HG02623 (cell line): ENCODE data around the gene DDX39B.
"Not testable (repeated sequence)": the region's sequence is repeated elsewhere in the genome, so short reads cannot be mapped to it uniquely, and the experiment has no call there.

Source experiments
- ATAC-seq: cut with Tn5 transposase; IDR thresholded peaks from one replicate; pipeline ENCODE4 v1.9.1; 2021; ENCODE audit warnings: moderate library complexity; ENCODE audit not compliant: unreplicated experiment

Gene DDX39B

GRCh38 chr6:31575952-31576685 is 34.3 kb upstream of the DDX39B start:
- ATAC-seq = no peak

- ATAC-seq = no peak
These were observed 33.6 kb upstream of the DDX39B start, which contains the start of gene TNF for GRCh38 chr6:31575335-31575901. TSS of gene TNF (plus strand) at chr6:31575565. CDS start at chr6:31575742, 177 bp downstream.

- no peak for ATAC-seq
These were observed 32.6 kb upstream of the DDX39B start for GRCh38 chr6:31574106-31575061.

GRCh38 chr6:31573239-31574105 is 31.7 kb upstream of the DDX39B start:
- no peak for ATAC-seq

- ATAC-seq = peak; percentile 37
These were observed 30.5 kb upstream of the DDX39B start, which contains the start of gene LTA for GRCh38 chr6:31572041-31572911. TSS of gene LTA (plus strand) at chr6:31572289. CDS start at chr6:31572743, 454 bp downstream.

- no peak for ATAC-seq
These were observed 28.2 kb upstream of the DDX39B start for GRCh38 chr6:31569861-31570536.

GRCh38 chr6:31568537-31568961 is 26.7 kb upstream of the DDX39B start:
- ATAC-seq = peak; percentile 48

GRCh38 chr6:31567531-31568370 is 25.9 kb upstream of the DDX39B start:
- ATAC-seq = no peak

- no peak for ATAC-seq
These were observed 18.9 kb upstream of the DDX39B start for GRCh38 chr6:31560697-31561058.

- peak; percentile 62 for ATAC-seq
These were observed 18.3 kb upstream of the DDX39B start for GRCh38 chr6:31559958-31560696.

- no peak for ATAC-seq
These were observed 17.8 kb upstream of the DDX39B start for GRCh38 chr6:31559606-31559957.

- ATAC-seq = no peak
These were observed 17.1 kb upstream of the DDX39B start for GRCh38 chr6:31558631-31559500.

GRCh38 chr6:31558318-31558625 is 16.5 kb upstream of the DDX39B start:
- no peak for ATAC-seq

GRCh38 chr6:31557443-31558317 is 15.9 kb upstream of the DDX39B start:
- no peak for ATAC-seq

- no peak for ATAC-seq
These were observed 14.5 kb upstream of the DDX39B start for GRCh38 chr6:31556307-31556706.

- ATAC-seq = not testable (repeated sequence)
These were observed 9.6 kb upstream of the DDX39B start for GRCh38 chr6:31551371-31551770.
